HCT116 (cell line): ENCODE data around the gene GPC1. TPM values are rescaled to one million over a fixed set of nuclear protein-coding genes. Genes with fewer than 3 reads are reported as not detected.

Experiments
- ATAC-seq: fragments of 200-7000 bp; cut with Tn5 transposase; 2 replicates; pipeline ENCODE4 v1.9.1; 2020; ENCODE audit warnings: mild to moderate bottlenecking, moderate library complexity
- BruUV-seq: library from RNA; stranded (reverse); fragments of 400-500 nt; replicated peaks from 2 replicates; lab custom pipeline; 2021; lab: Mats Ljungman, UMichigan
- CTCF ChIA-PET: fragments of 300-600 bp; sonication (Branson Sonifier 250); formaldehyde crosslinking; loops from one replicate; lab custom pipeline; 2021; ENCODE audit warnings: antibody characterized with exemption; lab: Charles Lee
- POLR2A ChIA-PET: fragments of 300-600, 350-600 bp; sonication (Branson Sonifier 250); formaldehyde crosslinking; loops from one replicate; lab custom pipeline; 2021; ENCODE audit warnings: antibody characterized with exemption; lab: Charles Lee
- RAD21 ChIA-PET, 2 experiments: fragments of 300-600 bp; sonication (Branson Sonifier 250); formaldehyde crosslinking; loops; one replicate each; lab custom pipeline; 2023; ENCODE audit warnings: low total read pairs in 2 of 2; ENCODE audit not compliant: uncharacterized antibody in 2 of 2, unreplicated experiment in 2 of 2, low non-redundant PET in 1 of 2; lab: Charles Lee
- DNase-seq: peaks from one replicate; pipeline ENCODE4 v3.0.0-alpha.2; 2010; ENCODE audit warnings: low read depth, low spot score
- H2AFZ ChIP-seq: fragments of 200-600 bp; shearing (Covaris generic), sonication (generic); 2 replicates; pipeline ENCODE4 v1.6.1; 2017; ENCODE audit warnings: low read depth, mixed run types, mixed read lengths, antibody characterized with exemption, low read length; ENCODE audit not compliant: poor library complexity, severe bottlenecking
- H3K27ac ChIP-seq: 2 replicates; pipeline ENCODE4 v1.5.1; 2012; ENCODE audit warnings: low read depth, low read length
- H3K27me3 ChIP-seq: fragments of 200-600 bp; sonication (generic); 2 replicates; pipeline ENCODE4 v1.6.1; 2016; ENCODE audit warnings: mixed run types, low read length, mixed read lengths; ENCODE audit not compliant: insufficient read depth
- H3K36me3 ChIP-seq, 2 experiments: fragments of 200-500 bp in 1 of 2; fragments of 200-600 bp in 1 of 2; sonication (Bioruptor generic) in 1 of 2; sonication (generic) in 1 of 2; 2 replicates each; pipeline versions ENCODE4 v1.5.1 to v1.6.1; 2014 to 2016; ENCODE audit warnings: low read length in 2 of 2, inconsistent platforms in 1 of 2, mixed read lengths in 1 of 2, mixed run types in 1 of 2; ENCODE audit not compliant: insufficient read depth in 2 of 2, control insufficient read depth in 1 of 2
- H3K4me1 ChIP-seq, 2 experiments: fragments of 200-600 bp in 1 of 2; sonication (generic) in 1 of 2; 2 replicates each; pipeline versions ENCODE4 v1.5.1 to v1.6.1; 2012 to 2017; ENCODE audit warnings: low read length in 2 of 2, inconsistent platforms in 1 of 2, mild to moderate bottlenecking in 1 of 2, mixed read lengths in 1 of 2, mixed run types in 1 of 2, moderate library complexity in 1 of 2; ENCODE audit not compliant: insufficient read depth in 2 of 2, control insufficient read depth in 1 of 2
- H3K4me2 ChIP-seq: fragments of 200-600 bp; sonication (generic); 2 replicates; pipeline ENCODE4 v1.6.1; 2017; ENCODE audit warnings: mixed run types, low read length, mixed read lengths
- H3K4me3 ChIP-seq, 2 experiments: fragments of 200-600 bp in 1 of 2; sonication (generic) in 1 of 2; replicated peaks in 1 of 2; 2 replicates each; pipeline ENCODE4 v1.5.1; 2011 to 2016; ENCODE audit warnings: low read length in 2 of 2, control low read depth in 1 of 2, low read depth in 1 of 2, mild to moderate bottlenecking in 1 of 2, mixed read lengths in 1 of 2, mixed run types in 1 of 2
- H3K79me2 ChIP-seq: fragments of 200-600 bp; sonication (generic); 2 replicates; pipeline ENCODE4 v1.6.1; 2017; ENCODE audit warnings: mild to moderate bottlenecking, mixed run types, low read length, moderate library complexity, mixed read lengths; ENCODE audit not compliant: insufficient read depth
- H3K9ac ChIP-seq: fragments of 200-600 bp; sonication (generic); 2 replicates; pipeline ENCODE4 v1.6.1; 2016; ENCODE audit warnings: low read length, mixed read lengths
- H3K9me2 ChIP-seq: fragments of 200-600 bp; sonication (generic), shearing (Covaris generic); 2 replicates; pipeline ENCODE4 v1.6.1; 2017; ENCODE audit warnings: mixed run types, mild to moderate bottlenecking, moderate library complexity; ENCODE audit not compliant: insufficient read depth
- H3K9me3 ChIP-seq, 2 experiments: fragments of 200-500 bp in 1 of 2; fragments of 200-600 bp in 1 of 2; sonication (Bioruptor generic) in 1 of 2; sonication (generic) in 1 of 2; 2 replicates each; pipeline ENCODE4 v1.6.1; 2014 to 2017; ENCODE audit warnings: low read length in 2 of 2, mixed read lengths in 2 of 2, inconsistent platforms in 1 of 2, low read depth in 1 of 2, mild to moderate bottlenecking in 1 of 2, mixed run types in 1 of 2, moderate library complexity in 1 of 2; ENCODE audit not compliant: control insufficient read depth in 1 of 2, insufficient read depth in 1 of 2
- H4K20me1 ChIP-seq: fragments of 200-600 bp; sonication (generic), shearing (Covaris generic); 2 replicates; pipeline ENCODE4 v1.6.1; 2017; ENCODE audit warnings: mixed run types, mild to moderate bottlenecking, moderate library complexity; ENCODE audit not compliant: insufficient read depth
- CBX3 ChIP-seq: IDR thresholded peaks from 2 replicates; pipeline ENCODE4 v1.6.1; 2012; ENCODE audit warnings: low read depth
- FOSL1 ChIP-seq: IDR thresholded peaks from 2 replicates; pipeline ENCODE4 v1.6.1; 2012; ENCODE audit warnings: low read depth
- POLR2AphosphoS5 ChIP-seq: IDR thresholded peaks from 2 replicates; pipeline ENCODE4 v1.6.1; 2011; ENCODE audit warnings: mild to moderate bottlenecking, low read depth, low read length, moderate library complexity
- TCF7L2 ChIP-seq: IDR thresholded peaks from 2 replicates; pipeline ENCODE4 v1.7.0; 2011; ENCODE audit warnings: borderline replicate concordance, inconsistent platforms; ENCODE audit not compliant: insufficient read depth, insufficient read length; ENCODE audit errors: extremely low read depth
- YY1 ChIP-seq: IDR thresholded peaks from 2 replicates; pipeline ENCODE4 v1.6.1; 2011; ENCODE audit warnings: low read length, low read depth, moderate library complexity, mild to moderate bottlenecking; ENCODE audit not compliant: insufficient replicate concordance; ENCODE audit errors: extremely low read depth
- intact Hi-C: fragments of 100-400 bp; cut with micrococcal nuclease; formaldehyde crosslinking; loops from 2 replicates; pipeline ENCODE4 v1.10.0; 2022
- total RNA-seq: library from RNA; stranded (reverse); gene quantifications from one replicate; pipeline ENCODE4 v1.2.1, GENCODE V29; 2021; ENCODE audit not compliant: unreplicated experiment

The GPC1 gene
- total RNA-seq, 1 experiment from 2014 or later, result 79.1 TPM

DNA sequence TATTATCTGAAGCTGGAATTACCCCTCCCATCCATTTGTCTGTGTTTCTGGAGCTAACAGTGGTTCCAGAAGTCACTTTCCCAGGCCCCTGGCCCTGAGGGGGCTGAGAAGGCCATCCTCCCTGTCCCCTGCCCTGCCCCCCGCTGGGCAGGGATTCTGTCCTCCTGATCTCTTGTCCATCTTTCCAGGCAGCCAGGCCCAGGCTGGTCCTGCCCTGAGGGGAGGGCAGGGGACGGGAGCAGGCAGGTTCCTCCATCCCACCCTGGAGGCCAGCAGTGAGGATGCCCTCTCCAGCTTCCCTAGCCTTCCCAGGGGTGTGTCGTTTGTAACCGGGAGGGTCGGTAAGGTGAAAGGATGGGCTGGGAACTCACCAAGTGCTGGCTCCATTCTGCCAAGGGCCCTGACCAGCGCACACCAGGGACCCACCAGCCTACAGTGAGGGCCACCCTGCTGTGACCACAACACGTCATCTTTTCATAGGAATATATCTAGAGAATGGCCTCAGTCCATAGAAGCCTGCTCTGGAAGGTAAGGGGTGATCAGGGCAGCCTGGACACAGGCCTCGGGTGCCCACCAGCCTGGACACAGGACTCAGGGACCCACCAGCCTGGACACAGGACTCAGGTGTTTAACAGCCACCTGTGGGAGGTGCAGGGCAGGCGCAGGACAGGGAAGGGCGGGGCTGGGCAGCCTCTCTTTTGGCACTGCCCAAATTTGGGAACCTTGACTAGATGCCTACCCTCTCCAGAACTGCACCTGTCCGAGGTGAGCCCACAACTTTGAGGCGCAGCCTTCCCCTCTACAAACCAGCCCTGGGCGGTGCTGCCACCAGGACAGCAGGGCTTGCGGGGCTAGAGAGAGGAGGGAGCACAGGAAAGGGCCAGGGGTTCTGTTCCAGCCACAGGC, 35.8 kb upstream of the GPC1 start:
- Histone ChIP-seq H3K27me3 (no peaks in the 10 kb centered on the region), H4K20me1 (no peaks in the 10 kb centered on the region), H3K79me2 (no peaks in the 10 kb centered on the region), H3K4me2 (no peak overlapping the region), H3K9me2 (no peaks in the 10 kb centered on the region), H3K27ac (no peak overlapping the region), H3K36me3 (no peaks in the 10 kb centered on the region), H3K9me3 (no peaks in the 10 kb centered on the region), H2AFZ (no peak overlapping the region), H3K4me3 (no peak overlapping the region), H3K4me1 (no peaks in the 10 kb centered on the region), H3K9ac (no peak overlapping the region)
- CTCF ChIA-PET, result no interaction called here
- RAD21 ChIA-PET, result no interaction called here
- DNase-seq (no peak), ATAC-seq (no peak)
- TF ChIP-seq TCF7L2 (no peak), FOSL1 (no peak), CBX3 (no peak)
- intact Hi-C loops, result no loop called here
- POLR2A ChIA-PET, result no interaction called here
- no TSS peak for BruUV-seq

GRCh38 chr2:240400371-240401161, 34.9 kb upstream of the GPC1 start:
- Histone ChIP-seq H3K4me3 (no peak overlapping the region), H3K9me3 (no peaks in the 10 kb centered on the region), H3K27me3 (no peaks in the 10 kb centered on the region), H3K9ac (no peak overlapping the region), H3K9me2 (no peaks in the 10 kb centered on the region), H3K79me2 (no peaks in the 10 kb centered on the region), H3K4me2 (no peak overlapping the region), H3K27ac (no peak overlapping the region), H3K36me3 (no peaks in the 10 kb centered on the region), H4K20me1 (no peaks in the 10 kb centered on the region), H2AFZ (no peak overlapping the region), H3K4me1 (no peaks in the 10 kb centered on the region)
- intact Hi-C loops, result no loop called here
- BruUV-seq, result no TSS peak
- ATAC-seq, result peak; percentile 20; the same call in 1 of the 2 replicates
- TF ChIP-seq YY1 (no peak), POLR2AphosphoS5 (no peak), FOSL1 (no peak)
- POLR2A ChIA-PET, result no interaction called here
- CTCF ChIA-PET, result no interaction called here
- RAD21 ChIA-PET, result no interaction called here
- no peak for DNase-seq
